K562 (cell line): ENCODE data around the gene DMD. TPM values are rescaled to one million over a fixed set of nuclear protein-coding genes. Genes with fewer than 3 reads are reported as not detected.

Source experiments
- ATAC-seq: fragments of 200-7000 bp; cut with Tn5 transposase; 3 replicates; pipeline ENCODE4 v1.9.1; 2020; ENCODE audit warnings: moderate library complexity
- BruUV-seq: library from RNA; stranded (reverse); fragments of 400-500 nt; replicated peaks from 2 replicates; lab custom pipeline; 2021; lab: Mats Ljungman, UMichigan
- CTCF ChIA-PET: fragments of 300-600 bp; formaldehyde crosslinking; extraction: SDS; loops from one replicate; lab custom pipeline; 2021; ENCODE audit warnings: low intra/inter-chr PET ratio; lab: Yijun Ruan, JAX
- POLR2A ChIA-PET: fragments of 300-600, 350-650 bp; sonication (Branson Sonifier 250); formaldehyde crosslinking; extraction: SDS; loops from one replicate; lab custom pipeline; 2021; ENCODE audit warnings: antibody characterized with exemption, inconsistent platforms; lab: Yijun Ruan, JAX
- DNase-seq, 4 experiments: peaks; one replicate each; pipeline versions ENCODE4 v3.0.0 to v3.0.0-alpha.2; 2011 to 2018; ENCODE audit warnings: low spot score in 3 of 4, mixed read lengths in 3 of 4; ENCODE audit errors: extremely low read depth in 1 of 4
- FAIRE-seq: peaks from 2 replicates; lab custom pipeline; 2011; peaks lifted over from hg19 to GRCh38; lab: Jason Lieb, UNC
- H2AFZ ChIP-seq: 2 replicates; pipeline ENCODE4 v1.6.0; 2011; ENCODE audit warnings: low read depth, low read length, control low read depth, inconsistent platforms
- H3K27ac ChIP-seq: fragments of 200-600 bp; 3 replicates; pipeline ENCODE4 v1.8.0; 2011; ENCODE audit warnings: low read depth, mild to moderate bottlenecking, control low read depth, inconsistent platforms, low read length, moderate library complexity, mixed read lengths; ENCODE audit errors: extremely low read depth
- H3K27me3 ChIP-seq, 2 experiments: fragments of 300-600 bp in 1 of 2; 2 replicates in 1 of 2; 3 replicates in 1 of 2; pipeline versions ENCODE4 v1.6.0 to v1.8.0; 2011; ENCODE audit warnings: inconsistent platforms in 2 of 2, low read length in 2 of 2, mild to moderate bottlenecking in 1 of 2, mixed read lengths in 1 of 2, moderate library complexity in 1 of 2; ENCODE audit not compliant: control insufficient read depth in 2 of 2, insufficient read depth in 2 of 2
- H3K36me3 ChIP-seq: fragments of 300-600 bp; 3 replicates; pipeline ENCODE4 v1.8.0; 2011; ENCODE audit warnings: mild to moderate bottlenecking, low read length, inconsistent platforms; ENCODE audit not compliant: control insufficient read depth, insufficient read depth
- H3K4me1 ChIP-seq, 2 experiments: fragments of 200-600 bp in 1 of 2; replicated peaks in 1 of 2; 2 replicates in 1 of 2; 3 replicates in 1 of 2; pipeline versions ENCODE4 v1.5.1 to v1.8.0; 2011; ENCODE audit warnings: inconsistent platforms in 2 of 2, low read length in 2 of 2, mild to moderate bottlenecking in 1 of 2, mixed read lengths in 1 of 2, moderate library complexity in 1 of 2; ENCODE audit not compliant: control insufficient read depth in 2 of 2, insufficient read depth in 2 of 2
- H3K4me2 ChIP-seq: 2 replicates; pipeline ENCODE4 v1.6.1; 2011; ENCODE audit warnings: low read length, control low read depth, inconsistent platforms, mixed read lengths; ENCODE audit not compliant: insufficient read depth
- H3K4me3 ChIP-seq: fragments of 200-600 bp; sonication (generic), shearing (Covaris generic); 2 replicates; pipeline ENCODE4 v1.5.1; 2016; ENCODE audit warnings: control low read depth, inconsistent platforms
- H3K79me2 ChIP-seq: fragments of 200-600 bp; 3 replicates; pipeline ENCODE4 v1.8.0; 2011; ENCODE audit warnings: low read length, inconsistent platforms; ENCODE audit not compliant: control insufficient read depth, insufficient read depth
- H3K9ac ChIP-seq, 2 experiments: 2 replicates each; pipeline versions ENCODE4 v1.6.0 to v1.6.1; 2011; ENCODE audit warnings: low read depth in 2 of 2, low read length in 2 of 2, control low read depth in 1 of 2, inconsistent platforms in 1 of 2, mild to moderate bottlenecking in 1 of 2, mixed read lengths in 1 of 2; ENCODE audit not compliant: insufficient read depth in 1 of 2
- H3K9me1 ChIP-seq: one replicate; pipeline ENCODE4 v1.6.0; 2011; ENCODE audit warnings: inconsistent platforms, mild to moderate bottlenecking, low read length, moderate library complexity; ENCODE audit not compliant: control insufficient read depth, insufficient read depth
- H3K9me3 ChIP-seq: replicated peaks from 2 replicates; pipeline ENCODE4 v1.5.1; 2011; ENCODE audit warnings: low read depth, low read length, inconsistent platforms; ENCODE audit not compliant: control insufficient read depth, insufficient read depth
- H4K20me1 ChIP-seq: replicated peaks from 2 replicates; pipeline ENCODE4 v1.6.1; 2011; ENCODE audit warnings: low read length, inconsistent platforms, mixed read lengths; ENCODE audit not compliant: control insufficient read depth, insufficient read depth
- CEBPB ChIP-seq: fragments of 450-650 bp; IDR thresholded peaks from 2 replicates; pipeline ENCODE4 v1.6.1; 2016; ENCODE audit warnings: missing genetic modification characterization, missing compliant biosample characterization
- CEBPG ChIP-seq, 3 experiments: fragments of 200-800 bp in 1 of 3; sonication (Bioruptor generic) in 1 of 3; sonication (generic) in 1 of 3; formaldehyde crosslinking in 1 of 3; IDR thresholded peaks in 2 of 3; conservative IDR thresholded peaks in 1 of 3; 2 replicates each; pipeline versions ENCODE4 v1.6.1 to v1.8.0; 2016 to 2022; ENCODE audit warnings: missing compliant biosample characterization in 2 of 3, missing genetic modification characterization in 2 of 3, mild to moderate bottlenecking in 1 of 3, missing genetic modification reagents in 1 of 3
- NCOA4 ChIP-seq: fragments of 450-650 bp; IDR thresholded peaks from 2 replicates; pipeline ENCODE4 v1.6.1; 2018; ENCODE audit warnings: mild to moderate bottlenecking; ENCODE audit not compliant: partially characterized antibody
- RBM34 ChIP-seq: fragments of 200-400 bp; formaldehyde crosslinking; IDR thresholded peaks from 2 replicates; pipeline ENCODE4 v1.6.1; 2018; ENCODE audit warnings: low read length, borderline replicate concordance; ENCODE audit not compliant: insufficient read depth
- RHOXF2B ChIP-seq: fragments of 250-450 bp; sonication (Bioruptor Pico); conservative IDR thresholded peaks from 2 replicates; pipeline ENCODE4 v1.5.1; 2021
- ZNF436 ChIP-seq: fragments of 250-450, 450-650 bp; sonication (Bioruptor Pico); formaldehyde crosslinking; IDR thresholded peaks from 2 replicates; pipeline ENCODE4 v1.7.0; 2020; ENCODE audit warnings: mild to moderate bottlenecking
- WGBS: fragments of 100-300 bp; shearing (Covaris generic); methylation state at CpG from one replicate; pipeline ENCODE4 v1.1.6; 2016; ENCODE audit warnings: low coverage, mixed read lengths; ENCODE audit not compliant: insufficient coverage; ENCODE audit errors: missing lambda C conversion rate; 5-methylcytosine and 5-hydroxymethylcytosine counted together
- in situ Hi-C: fragments of 300-500 bp; cut with MboI; formaldehyde crosslinking; loops from 4 replicates; pipeline ENCODE4 v1.15.0; 2018; ENCODE audit warnings: inconsistent platforms, mixed read lengths
- intact Hi-C: fragments of 100-400 bp; cut with micrococcal nuclease; formaldehyde crosslinking; loops from 2 replicates; pipeline ENCODE4 v1.14.2; 2022
- polyA plus RNA-seq, 8 experiments: library from polyadenylated mRNA; depleted of rRNA in 4 of 8; stranded (reverse) in 5 of 8; unstranded in 3 of 8; fragments of >200 nt; fragmentation: Nextera tagmentation in 2 of 8; fragmentation: Illumina TruSeq in 1 of 8; extraction: Ambion mirVana in 2 of 8; extraction: Trizol in 1 of 8; gene quantifications; 2 replicates each; pipeline versions ENCODE4 v1.2.1 to v1.2.3, GENCODE V29; 2011 to 2014; ENCODE audit warnings: inconsistent platforms in 1 of 8, missing spikeins in 1 of 8
- total RNA-seq, 7 experiments: library from RNA; depleted of rRNA in 6 of 7; stranded (reverse); fragments of >200 nt in 6 of 7; fragmentation: Illumina TruSeq in 2 of 7; extraction: Trizol in 2 of 7; gene quantifications; 2 replicates each; pipeline versions ENCODE4 v1.2.1 to v1.2.3, GENCODE V29; 2011 to 2021; ENCODE audit warnings: low replicate concordance in 1 of 7
- TF ChIP-seq, protein P1 (sequence below): fragments of 250-450 bp; sonication (Bioruptor Pico); IDR thresholded peaks from 2 replicates; pipeline ENCODE4 v1.4.0; 2020; ENCODE audit warnings: mild to moderate bottlenecking, moderate library complexity
- TF ChIP-seq, protein P2 (sequence below): fragments of 450-650 bp; IDR thresholded peaks from 2 replicates; pipeline ENCODE4 v1.6.1; 2016; ENCODE audit warnings: borderline replicate concordance
- TF ChIP-seq, protein P3 (sequence below): fragments of 150-350 bp; conservative IDR thresholded peaks from 2 replicates; pipeline ENCODE4 v1.6.1; 2014; ENCODE audit warnings: low read length

The DMD gene
- total and polyA plus RNA-seq, 9 of the 15 experiments (the other 6 are each of a cell fraction or from before 2014, with no cell fraction given) = 3.8 to 20.4 (median 11.4) TPM

DNA sequence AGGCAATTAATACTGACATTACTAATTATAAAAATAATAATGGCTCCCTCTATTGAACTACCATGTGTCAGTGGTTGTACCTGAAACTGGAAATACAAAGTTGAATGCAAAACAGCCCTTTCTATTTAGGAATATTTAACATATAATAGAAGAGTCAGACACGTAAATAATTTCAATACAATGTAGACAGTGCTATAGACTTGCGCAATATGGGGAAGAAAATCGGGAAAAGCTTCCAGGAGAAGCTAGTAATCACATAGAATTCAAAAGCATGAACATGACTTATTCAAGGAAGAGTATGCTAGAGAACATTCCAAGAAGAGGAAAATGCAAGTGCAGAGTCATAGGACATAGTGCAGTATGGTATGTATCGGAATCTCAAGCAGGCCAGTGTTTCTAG is 1730.7 kb downstream of the DMD start:
- Histone ChIP-seq H2AFZ (no peak overlapping the region), H4K20me1 (no peaks in the 10 kb centered on the region), H3K9me3 (no peaks in the 10 kb centered on the region), H3K9ac (no peak overlapping the region), H3K4me3 (no peak overlapping the region), H3K27ac (no peak overlapping the region), H3K79me2 (no peaks in the 10 kb centered on the region), H3K4me1 (no peaks in the 10 kb centered on the region), H3K27me3 (no peaks in the 10 kb centered on the region), H3K36me3 (no peaks in the 10 kb centered on the region), H3K9me1 (no peaks in the 10 kb centered on the region), H3K4me2 (no peak overlapping the region)
- FAIRE-seq = no peak
- DNase-seq = no peak
- ChIA-PET POLR2A (no interaction called here), CTCF (no interaction called here)
- in situ Hi-C loops = no loop called here
- 68% methylated on average over 4 of the region's 4 CpGs for WGBS
- ATAC-seq = no peak
- TF ChIP-seq CEBPG (CRISPR knock-in tag; IDR thresholded peaks at IDR 0.05) (no peak), CEBPG (tag; conservative IDR thresholded peaks at IDR 0.05 in 1 of 2, IDR thresholded peaks at IDR 0.05 in 1 of 2) (peak in 1 of 2 experiments; percentile 65; a peak in 1 of 4 replicates), CEBPB (tag) (peak; percentile 56), RBM34 (no peak)
- intact Hi-C loops = no loop called here
- no TSS peak for BruUV-seq

DNA sequence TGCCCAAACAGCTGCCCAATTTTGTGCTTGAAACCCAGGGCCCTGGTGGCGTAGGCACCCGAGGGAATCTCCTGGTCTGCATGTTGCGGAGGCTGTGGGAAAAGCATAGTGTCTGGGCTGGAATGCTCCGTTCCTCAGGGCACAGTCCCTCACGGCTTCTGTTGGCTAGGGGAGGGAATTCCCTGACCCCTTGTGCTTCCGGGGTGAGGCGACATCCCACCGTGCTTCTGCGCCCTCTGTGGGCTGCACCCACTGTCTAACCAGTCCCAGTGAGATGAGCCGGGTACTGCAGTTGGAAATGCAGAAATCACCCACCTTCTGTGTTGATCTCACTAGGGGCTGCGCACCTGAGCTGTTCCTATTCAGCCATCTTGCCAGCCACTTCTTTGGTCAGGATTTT is 1740.1 kb downstream of the DMD start:
- Histone ChIP-seq H4K20me1 (no peaks in the 10 kb centered on the region), H3K27me3 (no peaks in the 10 kb centered on the region), H3K9me3 (no peaks in the 10 kb centered on the region), H3K9ac (no peak overlapping the region), H3K9me1 (no peaks in the 10 kb centered on the region), H2AFZ (no peak overlapping the region), H3K36me3 (no peaks in the 10 kb centered on the region), H3K79me2 (no peaks in the 10 kb centered on the region), H3K4me1 (no peaks in the 10 kb centered on the region), H3K27ac (no peak overlapping the region), H3K4me2 (no peak overlapping the region), H3K4me3 (no peak overlapping the region)
- ChIA-PET POLR2A (interaction anchor here (0.7 kb wide), 1 partner anchor 40 kb away, joined by 3 read pairs; no protein-coding TSS in a partner anchor), CTCF (no interaction called here)
- ATAC-seq = no peak
- intact Hi-C loops = no loop called here
- in situ Hi-C loops = no loop called here
- no TSS peak for BruUV-seq
- DNase-seq = no peak
- 76% methylated on average over 6 of the region's 11 CpGs for WGBS
- no peak for FAIRE-seq
- TF ChIP-seq RHOXF2B (CRISPR knock-in tag) (no peak), ZNF436 (CRISPR knock-in tag) (no peak), NCOA4 (no peak)
- TF ChIP-seq, protein P1, sequence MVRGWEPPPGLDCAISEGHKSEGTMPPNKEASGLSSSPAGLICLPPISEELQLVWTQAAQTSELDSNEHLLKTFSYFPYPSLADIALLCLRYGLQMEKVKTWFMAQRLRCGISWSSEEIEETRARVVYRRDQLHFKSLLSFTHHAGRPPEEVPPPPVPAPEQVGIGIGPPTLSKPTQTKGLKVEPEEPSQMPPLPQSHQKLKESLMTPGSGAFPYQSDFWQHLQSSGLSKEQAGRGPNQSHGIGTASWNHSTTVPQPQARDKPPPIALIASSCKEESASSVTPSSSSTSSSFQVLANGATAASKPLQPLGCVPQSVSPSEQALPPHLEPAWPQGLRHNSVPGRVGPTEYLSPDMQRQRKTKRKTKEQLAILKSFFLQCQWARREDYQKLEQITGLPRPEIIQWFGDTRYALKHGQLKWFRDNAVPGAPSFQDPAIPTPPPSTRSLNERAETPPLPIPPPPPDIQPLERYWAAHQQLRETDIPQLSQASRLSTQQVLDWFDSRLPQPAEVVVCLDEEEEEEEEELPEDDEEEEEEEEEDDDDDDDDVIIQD (CRISPR knock-in tag) = no peak
- TF ChIP-seq, protein P2, sequence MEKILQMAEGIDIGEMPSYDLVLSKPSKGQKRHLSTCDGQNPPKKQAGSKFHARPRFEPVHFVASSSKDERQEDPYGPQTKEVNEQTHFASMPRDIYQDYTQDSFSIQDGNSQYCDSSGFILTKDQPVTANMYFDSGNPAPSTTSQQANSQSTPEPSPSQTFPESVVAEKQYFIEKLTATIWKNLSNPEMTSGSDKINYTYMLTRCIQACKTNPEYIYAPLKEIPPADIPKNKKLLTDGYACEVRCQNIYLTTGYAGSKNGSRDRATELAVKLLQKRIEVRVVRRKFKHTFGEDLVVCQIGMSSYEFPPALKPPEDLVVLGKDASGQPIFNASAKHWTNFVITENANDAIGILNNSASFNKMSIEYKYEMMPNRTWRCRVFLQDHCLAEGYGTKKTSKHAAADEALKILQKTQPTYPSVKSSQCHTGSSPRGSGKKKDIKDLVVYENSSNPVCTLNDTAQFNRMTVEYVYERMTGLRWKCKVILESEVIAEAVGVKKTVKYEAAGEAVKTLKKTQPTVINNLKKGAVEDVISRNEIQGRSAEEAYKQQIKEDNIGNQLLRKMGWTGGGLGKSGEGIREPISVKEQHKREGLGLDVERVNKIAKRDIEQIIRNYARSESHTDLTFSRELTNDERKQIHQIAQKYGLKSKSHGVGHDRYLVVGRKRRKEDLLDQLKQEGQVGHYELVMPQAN = no peak
- TF ChIP-seq, protein P3, sequence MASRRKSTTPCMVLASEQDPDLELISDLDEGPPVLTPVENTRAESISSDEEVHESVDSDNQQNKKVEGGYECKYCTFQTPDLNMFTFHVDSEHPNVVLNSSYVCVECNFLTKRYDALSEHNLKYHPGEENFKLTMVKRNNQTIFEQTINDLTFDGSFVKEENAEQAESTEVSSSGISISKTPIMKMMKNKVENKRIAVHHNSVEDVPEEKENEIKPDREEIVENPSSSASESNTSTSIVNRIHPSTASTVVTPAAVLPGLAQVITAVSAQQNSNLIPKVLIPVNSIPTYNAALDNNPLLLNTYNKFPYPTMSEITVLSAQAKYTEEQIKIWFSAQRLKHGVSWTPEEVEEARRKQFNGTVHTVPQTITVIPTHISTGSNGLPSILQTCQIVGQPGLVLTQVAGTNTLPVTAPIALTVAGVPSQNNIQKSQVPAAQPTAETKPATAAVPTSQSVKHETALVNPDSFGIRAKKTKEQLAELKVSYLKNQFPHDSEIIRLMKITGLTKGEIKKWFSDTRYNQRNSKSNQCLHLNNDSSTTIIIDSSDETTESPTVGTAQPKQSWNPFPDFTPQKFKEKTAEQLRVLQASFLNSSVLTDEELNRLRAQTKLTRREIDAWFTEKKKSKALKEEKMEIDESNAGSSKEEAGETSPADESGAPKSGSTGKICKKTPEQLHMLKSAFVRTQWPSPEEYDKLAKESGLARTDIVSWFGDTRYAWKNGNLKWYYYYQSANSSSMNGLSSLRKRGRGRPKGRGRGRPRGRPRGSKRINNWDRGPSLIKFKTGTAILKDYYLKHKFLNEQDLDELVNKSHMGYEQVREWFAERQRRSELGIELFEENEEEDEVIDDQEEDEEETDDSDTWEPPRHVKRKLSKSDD = no peak
